A549 (cell line): ENCODE measurements around the gene DNALI1. TPM values are rescaled to one million over a fixed set of nuclear protein-coding genes. Genes with fewer than 3 reads are reported as not detected.

ENCODE experiments used
- ATAC-seq, 2 experiments: fragments of 200-7000 bp in 1 of 2; fragments of >200 bp in 1 of 2; cut with Nextera tagmentation in 1 of 2; cut with Tn5 transposase in 1 of 2; 3 replicates each; pipeline versions ENCODE4 v1.8.0 to v1.9.1; 2018 to 2020; ENCODE audit warnings: mild to moderate bottlenecking in 1 of 2, moderate library complexity in 1 of 2
- CTCF ChIA-PET: fragments of 300-600 bp; sonication (Branson Sonifier 250); formaldehyde crosslinking; extraction: SDS; loops from one replicate; lab custom pipeline; 2021; ENCODE audit warnings: antibody characterized with exemption, inconsistent platforms; lab: Yijun Ruan, JAX
- POLR2A ChIA-PET: fragments of 350-600 bp; formaldehyde crosslinking; extraction: SDS; loops from one replicate; lab custom pipeline; 2021; ENCODE audit warnings: antibody characterized with exemption, inconsistent platforms; lab: Yijun Ruan, JAX
- DNase-seq, 2 experiments: peaks; one replicate each; pipeline versions ENCODE4 v3.0.0 to v3.0.0-alpha.2; 2011 to 2016; ENCODE audit warnings: low read depth in 1 of 2, low spot score in 1 of 2
- FAIRE-seq: peaks from 2 replicates; lab custom pipeline; 2011; peaks lifted over from hg19 to GRCh38; lab: Jason Lieb, UNC
- H3K27ac ChIP-seq, 2 experiments: fragments of >200 bp; sonication (Bioruptor Twin); formaldehyde crosslinking; 3 replicates each; pipeline ENCODE4 v1.5.1; 2016 to 2017
- H3K4me1 ChIP-seq: fragments of >200 bp; sonication (Bioruptor Twin); formaldehyde crosslinking; 3 replicates; pipeline ENCODE4 v1.6.1; 2016
- H3K4me2 ChIP-seq: fragments of >200 bp; sonication (Bioruptor Twin); formaldehyde crosslinking; 3 replicates; pipeline ENCODE4 v1.6.1; 2016
- H3K4me3 ChIP-seq: fragments of >200 bp; sonication (Bioruptor Twin); formaldehyde crosslinking; 3 replicates; pipeline ENCODE4 v1.5.1; 2016
- H3K9me3 ChIP-seq: fragments of >200 bp; sonication (Bioruptor Twin); formaldehyde crosslinking; 3 replicates; pipeline ENCODE4 v1.6.1; 2016
- CBX8 ChIP-seq: fragments of 200-600 bp; sonication (generic); IDR thresholded peaks from 2 replicates; pipeline ENCODE4 v1.6.1; 2016
- EHMT2 ChIP-seq: fragments of 200-600 bp; sonication (generic); IDR thresholded peaks from 2 replicates; pipeline ENCODE4 v1.6.1; 2016; ENCODE audit warnings: antibody characterized with exemption, low read depth, mild to moderate bottlenecking, moderate library complexity
- FOSL2 ChIP-seq, 2 experiments: fragments of 450-650 bp in 1 of 2; fragments of >200 bp in 1 of 2; sonication (Bioruptor Twin) in 1 of 2; formaldehyde crosslinking; IDR thresholded peaks; 2 replicates each; pipeline versions ENCODE4 v1.5.0 to v1.6.1; 2016 to 2020; ENCODE audit warnings: mild to moderate bottlenecking in 1 of 2, moderate library complexity in 1 of 2
- GATA3 ChIP-seq: IDR thresholded peaks from 2 replicates; pipeline ENCODE4 v1.6.1; 2012; ENCODE audit warnings: borderline replicate concordance
- JUNB ChIP-seq: fragments of >200 bp; sonication (Bioruptor Twin); formaldehyde crosslinking; IDR thresholded peaks from 2 replicates; pipeline ENCODE4 v1.6.1; 2016
- MAZ ChIP-seq: fragments of 150-350 bp; IDR thresholded peaks from 2 replicates; pipeline ENCODE4 v1.6.1; 2014; ENCODE audit warnings: antibody characterized with exemption, low read depth, low read length, borderline replicate concordance
- NFE2L2 ChIP-seq: fragments of 150-350 bp; conservative IDR thresholded peaks from 2 replicates; pipeline ENCODE4 v1.6.1; 2014; ENCODE audit warnings: low read length
- RCOR1 ChIP-seq: fragments of 150-350 bp; IDR thresholded peaks from 2 replicates; pipeline ENCODE4 v1.6.1; 2014; ENCODE audit warnings: antibody characterized with exemption, low read length, low read depth
- SREBF2 ChIP-seq: fragments of 450-650 bp; IDR thresholded peaks from 2 replicates; pipeline ENCODE4 v1.6.1; 2014; ENCODE audit warnings: mild to moderate bottlenecking, moderate library complexity
- TFCP2L1 ChIP-seq: fragments of 250-450 bp; sonication (Bioruptor Pico); IDR thresholded peaks from 2 replicates; pipeline ENCODE4 v1.5.0; 2021; ENCODE audit warnings: mild to moderate bottlenecking
- ZSCAN20 ChIP-seq: fragments of 250-450 bp; sonication (Bioruptor Pico); IDR thresholded peaks from 2 replicates; pipeline ENCODE4 v1.8.0; 2022; ENCODE audit warnings: mild to moderate bottlenecking, moderate library complexity
- WGBS: methylation state at CpG from one replicate; pipeline ENCODE4 v1.1.6; 2017; ENCODE audit errors: missing lambda C conversion rate; 5-methylcytosine and 5-hydroxymethylcytosine counted together
- polyA plus RNA-seq, 4 experiments: library from polyadenylated mRNA; depleted of rRNA in 3 of 4; stranded (reverse); fragments of >200 nt; fragmentation: RNase III in 1 of 4; extraction: RNeasy Plus Mini Kit Qiagen cat#74134 plus additional on column Dnase treatment in 1 of 4; gene quantifications; 2 replicates in 3 of 4; 3 replicates in 1 of 4; pipeline ENCODE4 v1.2.3, GENCODE V29; 2011 to 2017
- TF ChIP-seq, protein P1 (sequence below): fragments of >200 bp; sonication (Bioruptor Twin); formaldehyde crosslinking; IDR thresholded peaks from 3 replicates; pipeline ENCODE4 v1.5.1; 2016
- TF ChIP-seq, protein P2 (sequence below): fragments of 450-650 bp; IDR thresholded peaks from 2 replicates; pipeline ENCODE4 v1.6.1; 2014; ENCODE audit warnings: antibody characterized with exemption
- TF ChIP-seq, protein P3 (sequence below): fragments of 150-350 bp; IDR thresholded peaks from 2 replicates; pipeline ENCODE4 v1.6.1; 2014; ENCODE audit warnings: low read depth, mild to moderate bottlenecking, low read length
- TF ChIP-seq, protein P4 (sequence below): fragments of 200-600 bp; sonication (generic); IDR thresholded peaks from 2 replicates; pipeline ENCODE4 v1.6.1; 2016; ENCODE audit warnings: antibody characterized with exemption, mild to moderate bottlenecking, moderate library complexity
- TF ChIP-seq, protein P5 (sequence below): IDR thresholded peaks from 2 replicates; pipeline ENCODE4 v1.6.1; 2012

The DNALI1 gene
- polyA plus RNA-seq, 2 of the 4 experiments (the other 2 are of a cell fraction) = not detected

DNA sequence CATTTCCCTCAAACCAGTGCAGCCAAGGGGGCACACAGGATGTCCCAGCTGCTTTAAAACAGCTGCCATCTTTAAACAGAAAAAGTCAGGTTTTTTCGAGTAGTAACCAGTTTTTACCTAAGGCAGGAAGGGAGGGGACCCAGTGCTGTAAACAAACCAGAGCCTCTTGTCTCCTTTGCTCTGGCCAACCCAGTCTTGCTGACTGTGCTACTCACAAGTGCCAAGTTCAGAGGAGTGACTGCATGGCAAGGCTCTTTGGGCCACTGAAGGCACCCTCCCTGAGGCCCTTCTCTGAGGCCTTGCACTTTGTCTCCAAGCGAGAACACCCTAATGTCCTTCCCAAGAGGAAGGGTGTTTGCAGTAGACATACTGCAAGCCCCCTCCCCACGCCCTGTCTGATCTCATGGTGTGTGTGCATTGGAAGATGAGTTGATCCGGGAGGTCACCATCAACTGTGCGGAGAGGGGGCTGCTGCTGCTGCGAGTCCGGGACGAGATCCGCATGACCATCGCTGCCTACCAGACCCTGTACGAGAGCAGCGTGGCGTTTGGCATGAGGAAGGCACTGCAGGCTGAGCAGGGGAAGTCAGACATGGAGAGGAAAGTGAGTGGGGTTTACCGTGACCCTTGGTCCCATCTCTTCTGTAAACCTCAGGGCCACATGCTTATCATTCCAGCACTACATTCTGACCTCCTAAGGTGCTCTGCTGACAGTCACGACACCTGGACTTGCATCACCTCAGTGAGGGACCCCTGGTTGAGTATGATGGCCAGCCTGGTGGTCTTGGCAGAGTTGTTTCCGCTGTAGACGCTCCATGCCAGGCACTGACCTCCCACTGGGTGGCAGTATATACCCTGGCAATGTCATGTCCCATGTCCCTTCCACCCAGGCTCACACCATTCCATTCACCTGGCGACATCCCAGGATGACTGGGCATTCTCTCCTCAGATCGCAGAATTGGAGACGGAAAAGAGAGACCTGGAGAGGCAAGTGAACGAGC is 4.7 kb downstream of the DNALI1 start (continued):
- TF ChIP-seq, protein P1, sequence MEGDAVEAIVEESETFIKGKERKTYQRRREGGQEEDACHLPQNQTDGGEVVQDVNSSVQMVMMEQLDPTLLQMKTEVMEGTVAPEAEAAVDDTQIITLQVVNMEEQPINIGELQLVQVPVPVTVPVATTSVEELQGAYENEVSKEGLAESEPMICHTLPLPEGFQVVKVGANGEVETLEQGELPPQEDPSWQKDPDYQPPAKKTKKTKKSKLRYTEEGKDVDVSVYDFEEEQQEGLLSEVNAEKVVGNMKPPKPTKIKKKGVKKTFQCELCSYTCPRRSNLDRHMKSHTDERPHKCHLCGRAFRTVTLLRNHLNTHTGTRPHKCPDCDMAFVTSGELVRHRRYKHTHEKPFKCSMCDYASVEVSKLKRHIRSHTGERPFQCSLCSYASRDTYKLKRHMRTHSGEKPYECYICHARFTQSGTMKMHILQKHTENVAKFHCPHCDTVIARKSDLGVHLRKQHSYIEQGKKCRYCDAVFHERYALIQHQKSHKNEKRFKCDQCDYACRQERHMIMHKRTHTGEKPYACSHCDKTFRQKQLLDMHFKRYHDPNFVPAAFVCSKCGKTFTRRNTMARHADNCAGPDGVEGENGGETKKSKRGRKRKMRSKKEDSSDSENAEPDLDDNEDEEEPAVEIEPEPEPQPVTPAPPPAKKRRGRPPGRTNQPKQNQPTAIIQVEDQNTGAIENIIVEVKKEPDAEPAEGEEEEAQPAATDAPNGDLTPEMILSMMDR = peak; percentile 51
- TF ChIP-seq FOSL2 (IDR thresholded peaks at IDR 0.05) (no peak), FOSL2 (CRISPR knock-in tag; IDR thresholded peaks at IDR 0.05) (no peak), JUNB (no peak)

DNA sequence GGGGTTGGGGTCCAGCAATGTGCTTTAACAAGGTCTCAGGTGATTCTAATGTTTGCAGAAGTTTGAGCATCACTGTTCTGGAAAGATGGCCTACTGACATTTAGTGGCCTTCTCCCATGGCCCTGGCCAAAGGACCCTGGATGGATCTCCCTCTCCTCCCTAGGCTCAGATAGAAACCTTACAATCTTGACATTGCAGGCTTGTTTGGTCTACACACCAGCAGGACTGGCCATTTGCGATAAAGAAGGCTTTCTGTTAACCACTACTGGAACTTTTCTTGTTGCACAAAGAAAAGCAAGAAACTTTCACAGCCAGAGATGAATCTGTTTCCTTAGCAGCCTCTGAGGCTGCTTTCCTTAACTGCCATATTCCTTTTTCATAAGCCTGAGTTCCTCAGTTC is 6.2 kb downstream of the DNALI1 start:
- Histone ChIP-seq H3K4me2 (no peak overlapping the region), H3K27ac (no peak overlapping the region), H3K9me3 (no peaks in the 10 kb centered on the region), H3K4me3 (no peak overlapping the region), H3K4me1 (no peaks in the 10 kb centered on the region)
- ChIA-PET POLR2A (no interaction called here), CTCF (interaction anchor here (1.1 to 1.4 kb wide), 2 partner anchors 119 to 122 kb away, joined by 7 read pairs; no protein-coding TSS in a partner anchor)
- DNase-seq = no peak
- WGBS = 88% methylated on average over 1 of the region's 1 CpG
- TF ChIP-seq CBX8 (no peak), RCOR1 (no peak), GATA3 (no peak), SREBF2 (no peak), MAZ (no peak), EHMT2 (no peak), NFE2L2 (no peak), TFCP2L1 (CRISPR knock-in tag) (no peak), JUNB (no peak), ZSCAN20 (no peak)
- TF ChIP-seq, protein P2, sequence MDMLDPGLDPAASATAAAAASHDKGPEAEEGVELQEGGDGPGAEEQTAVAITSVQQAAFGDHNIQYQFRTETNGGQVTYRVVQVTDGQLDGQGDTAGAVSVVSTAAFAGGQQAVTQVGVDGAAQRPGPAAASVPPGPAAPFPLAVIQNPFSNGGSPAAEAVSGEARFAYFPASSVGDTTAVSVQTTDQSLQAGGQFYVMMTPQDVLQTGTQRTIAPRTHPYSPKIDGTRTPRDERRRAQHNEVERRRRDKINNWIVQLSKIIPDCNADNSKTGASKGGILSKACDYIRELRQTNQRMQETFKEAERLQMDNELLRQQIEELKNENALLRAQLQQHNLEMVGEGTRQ = no peak
- TF ChIP-seq, protein P1 = no peak
- TF ChIP-seq, protein P3, sequence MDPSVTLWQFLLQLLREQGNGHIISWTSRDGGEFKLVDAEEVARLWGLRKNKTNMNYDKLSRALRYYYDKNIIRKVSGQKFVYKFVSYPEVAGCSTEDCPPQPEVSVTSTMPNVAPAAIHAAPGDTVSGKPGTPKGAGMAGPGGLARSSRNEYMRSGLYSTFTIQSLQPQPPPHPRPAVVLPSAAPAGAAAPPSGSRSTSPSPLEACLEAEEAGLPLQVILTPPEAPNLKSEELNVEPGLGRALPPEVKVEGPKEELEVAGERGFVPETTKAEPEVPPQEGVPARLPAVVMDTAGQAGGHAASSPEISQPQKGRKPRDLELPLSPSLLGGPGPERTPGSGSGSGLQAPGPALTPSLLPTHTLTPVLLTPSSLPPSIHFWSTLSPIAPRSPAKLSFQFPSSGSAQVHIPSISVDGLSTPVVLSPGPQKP = no peak
- TF ChIP-seq, protein P4, sequence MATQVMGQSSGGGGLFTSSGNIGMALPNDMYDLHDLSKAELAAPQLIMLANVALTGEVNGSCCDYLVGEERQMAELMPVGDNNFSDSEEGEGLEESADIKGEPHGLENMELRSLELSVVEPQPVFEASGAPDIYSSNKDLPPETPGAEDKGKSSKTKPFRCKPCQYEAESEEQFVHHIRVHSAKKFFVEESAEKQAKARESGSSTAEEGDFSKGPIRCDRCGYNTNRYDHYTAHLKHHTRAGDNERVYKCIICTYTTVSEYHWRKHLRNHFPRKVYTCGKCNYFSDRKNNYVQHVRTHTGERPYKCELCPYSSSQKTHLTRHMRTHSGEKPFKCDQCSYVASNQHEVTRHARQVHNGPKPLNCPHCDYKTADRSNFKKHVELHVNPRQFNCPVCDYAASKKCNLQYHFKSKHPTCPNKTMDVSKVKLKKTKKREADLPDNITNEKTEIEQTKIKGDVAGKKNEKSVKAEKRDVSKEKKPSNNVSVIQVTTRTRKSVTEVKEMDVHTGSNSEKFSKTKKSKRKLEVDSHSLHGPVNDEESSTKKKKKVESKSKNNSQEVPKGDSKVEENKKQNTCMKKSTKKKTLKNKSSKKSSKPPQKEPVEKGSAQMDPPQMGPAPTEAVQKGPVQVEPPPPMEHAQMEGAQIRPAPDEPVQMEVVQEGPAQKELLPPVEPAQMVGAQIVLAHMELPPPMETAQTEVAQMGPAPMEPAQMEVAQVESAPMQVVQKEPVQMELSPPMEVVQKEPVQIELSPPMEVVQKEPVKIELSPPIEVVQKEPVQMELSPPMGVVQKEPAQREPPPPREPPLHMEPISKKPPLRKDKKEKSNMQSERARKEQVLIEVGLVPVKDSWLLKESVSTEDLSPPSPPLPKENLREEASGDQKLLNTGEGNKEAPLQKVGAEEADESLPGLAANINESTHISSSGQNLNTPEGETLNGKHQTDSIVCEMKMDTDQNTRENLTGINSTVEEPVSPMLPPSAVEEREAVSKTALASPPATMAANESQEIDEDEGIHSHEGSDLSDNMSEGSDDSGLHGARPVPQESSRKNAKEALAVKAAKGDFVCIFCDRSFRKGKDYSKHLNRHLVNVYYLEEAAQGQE = no peak
- TF ChIP-seq, protein P5, sequence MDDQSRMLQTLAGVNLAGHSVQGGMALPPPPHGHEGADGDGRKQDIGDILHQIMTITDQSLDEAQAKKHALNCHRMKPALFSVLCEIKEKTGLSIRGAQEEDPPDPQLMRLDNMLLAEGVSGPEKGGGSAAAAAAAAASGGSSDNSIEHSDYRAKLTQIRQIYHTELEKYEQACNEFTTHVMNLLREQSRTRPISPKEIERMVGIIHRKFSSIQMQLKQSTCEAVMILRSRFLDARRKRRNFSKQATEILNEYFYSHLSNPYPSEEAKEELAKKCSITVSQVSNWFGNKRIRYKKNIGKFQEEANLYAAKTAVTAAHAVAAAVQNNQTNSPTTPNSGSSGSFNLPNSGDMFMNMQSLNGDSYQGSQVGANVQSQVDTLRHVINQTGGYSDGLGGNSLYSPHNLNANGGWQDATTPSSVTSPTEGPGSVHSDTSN = no peak
- ATAC-seq = no peak
- no peak for FAIRE-seq
